CD4-positive, alpha-beta T cell (primary cell): ENCODE data around the gene PTCRA. TPM values are rescaled to one million over a fixed set of nuclear protein-coding genes. Genes with fewer than 3 reads are reported as not detected.

Source experiments
- ATAC-seq: fragments of 200-7000 bp; cut with Tn5 transposase; one replicate; pipeline ENCODE4 v1.10.0; 2022; ENCODE audit warnings: mild to moderate bottlenecking; ENCODE audit not compliant: poor library complexity
- CTCF ChIA-PET: fragments of 350-600 bp; sonication (Branson Sonifier 250); formaldehyde crosslinking; loops from one replicate; lab custom pipeline; 2021; ENCODE audit warnings: antibody characterized with exemption, inconsistent platforms; lab: Charles Lee
- POLR2A ChIA-PET: fragments of 350-600 bp; sonication (Branson Sonifier 250); formaldehyde crosslinking; loops from one replicate; lab custom pipeline; 2021; ENCODE audit warnings: antibody characterized with exemption, inconsistent platforms; lab: Charles Lee
- DNase-seq, 14 experiments: peaks; one replicate each; pipeline ENCODE4 v3.0.0-alpha.2; 2013 to 2020; ENCODE audit warnings: mixed read lengths in 2 of 14
- H3K27ac ChIP-seq, 2 donors: one replicate each; pipeline versions ENCODE4 v1.5.1 to v1.7.0; 2013; ENCODE audit warnings: low read length in 2 of 2, low read depth in 1 of 2, mild to moderate bottlenecking in 1 of 2
- H3K27me3 ChIP-seq, 2 experiments: 1 replicate in 1 of 2; 2 replicates in 1 of 2; pipeline versions ENCODE4 v1.6.1 to v1.7.0; 2013; ENCODE audit warnings: low read length in 2 of 2, control low read depth in 1 of 2, mild to moderate bottlenecking in 1 of 2, moderate library complexity in 1 of 2; ENCODE audit not compliant: insufficient read depth in 2 of 2, control insufficient read depth in 1 of 2
- H3K36me3 ChIP-seq: one replicate; pipeline ENCODE4 v1.6.1; 2013; ENCODE audit warnings: low read length, control low read depth; ENCODE audit not compliant: insufficient read depth
- H3K4me1 ChIP-seq: one replicate; pipeline ENCODE4 v1.6.1; 2013; ENCODE audit warnings: low read length, control low read depth; ENCODE audit not compliant: insufficient read depth
- H3K4me3 ChIP-seq: one replicate; pipeline ENCODE4 v1.5.1; 2013; ENCODE audit warnings: mild to moderate bottlenecking, low read length, moderate library complexity
- H3K9me3 ChIP-seq, 2 experiments: 1 replicate in 1 of 2; 2 replicates in 1 of 2; pipeline versions ENCODE4 v1.6.1 to v1.7.0; 2013; ENCODE audit warnings: low read length in 2 of 2, mild to moderate bottlenecking in 2 of 2, control low read depth in 1 of 2, moderate library complexity in 1 of 2; ENCODE audit not compliant: control insufficient read depth in 1 of 2, insufficient read depth in 1 of 2
- H3K27ac Mint-ChIP-seq: one replicate; pipeline ENCODE4 v1.8.0; 2020; ENCODE audit warnings: mixed read lengths
- H3K27me3 Mint-ChIP-seq: one replicate; pipeline ENCODE4 v1.8.0; 2021; ENCODE audit warnings: mixed read lengths
- H3K36me3 Mint-ChIP-seq: one replicate; pipeline ENCODE4 v1.8.0; 2021; ENCODE audit warnings: low read depth, mixed read lengths
- H3K4me1 Mint-ChIP-seq: one replicate; pipeline ENCODE4 v1.8.0; 2021; ENCODE audit warnings: low read depth, mixed read lengths
- H3K4me3 Mint-ChIP-seq: one replicate; pipeline ENCODE4 v1.8.0; 2020; ENCODE audit warnings: mild to moderate bottlenecking, mixed read lengths
- H3K9me3 Mint-ChIP-seq: one replicate; pipeline ENCODE4 v1.8.0; 2020; ENCODE audit warnings: mixed read lengths
- intact Hi-C, 2 experiments: fragments of 100-400 bp; cut with DNase I in 1 of 2; cut with micrococcal nuclease in 1 of 2; formaldehyde crosslinking; loops; one replicate each; pipeline versions ENCODE4 v1.15.1 to v1.9.0; 2023 to 2025; cut with DNase I, micrococcal nuclease
- total RNA-seq, 174 experiments: library from RNA in 2 of 174; stranded (reverse) in 2 of 174; gene quantifications; one replicate each; pipeline ENCODE4 v1.2.3 and lab custom pipeline; 2021 to 2026
- TF ChIP-seq, protein P1 (sequence below): fragments of 200-600 bp; IDR thresholded peaks from one replicate; pipeline ENCODE4 v1.8.0; 2022; ENCODE audit warnings: antibody characterized with exemption, mild to moderate bottlenecking

PTCRA gene
- total RNA-seq, 2 experiments from 2014 or later = not detected

DNA sequence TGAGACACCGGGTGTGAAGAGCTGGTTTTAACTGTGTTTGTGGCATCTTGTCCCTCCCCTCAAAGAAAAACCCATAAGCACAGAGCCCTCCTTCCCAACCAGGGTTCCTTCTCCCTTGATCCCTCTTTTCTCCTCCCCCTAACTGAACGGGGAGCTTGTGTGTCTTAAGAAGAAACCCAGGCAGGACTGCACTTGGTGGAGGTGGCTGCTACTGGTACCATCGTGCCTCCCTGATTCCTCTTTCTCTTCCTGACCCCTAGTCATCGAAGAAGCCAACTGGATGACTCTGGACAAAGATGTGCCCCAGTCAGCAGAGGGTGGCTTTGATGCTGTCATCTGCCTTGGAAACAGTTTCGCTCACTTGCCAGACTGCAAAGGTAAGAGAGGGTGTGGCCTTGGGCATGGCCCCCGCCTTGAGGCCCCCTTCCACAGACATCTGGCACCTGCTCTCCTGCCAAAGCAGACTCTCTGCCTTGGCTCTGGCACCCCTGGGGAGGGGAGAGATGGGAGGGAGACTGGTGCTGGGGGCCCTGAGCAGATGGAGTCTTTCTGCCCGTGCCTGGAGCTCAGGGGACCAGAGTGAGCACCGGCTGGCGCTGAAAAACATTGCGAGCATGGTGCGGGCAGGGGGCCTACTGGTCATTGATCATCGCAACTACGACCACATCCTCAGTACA is 46.8 kb downstream of the PTCRA start:
- CTCF ChIA-PET = no interaction called here
- no peak overlapping the region for H3K27ac Mint-ChIP-seq
- Histone ChIP-seq H3K36me3 (peaks cover 31% of the 10 kb centered on the region), H3K27ac (no peak overlapping the region), H3K4me3 (no peak overlapping the region), H3K4me1 (peaks cover 15% of the 10 kb centered on the region), H3K27me3 (no peaks in the 10 kb centered on the region), H3K9me3 (no peaks in the 10 kb centered on the region)
- H3K27me3 Mint-ChIP-seq = no peaks in the 10 kb centered on the region
- no peak for DNase-seq
- peaks cover 20% of the 10 kb centered on the region for H3K4me1 Mint-ChIP-seq
- H3K9me3 Mint-ChIP-seq = no peaks in the 10 kb centered on the region
- POLR2A ChIA-PET = interaction anchor here (2.9 kb wide), 1 partner anchor 17 kb away, joined by 18 read pairs; the partner anchor contains the start of gene PEX6
- no peak for ATAC-seq
- intact Hi-C loops = no loop called here
- peak overlapping the region; percentile 38 for H3K4me3 Mint-ChIP-seq
- peaks cover 23% of the 10 kb centered on the region for H3K36me3 Mint-ChIP-seq
- TF ChIP-seq, protein P1, sequence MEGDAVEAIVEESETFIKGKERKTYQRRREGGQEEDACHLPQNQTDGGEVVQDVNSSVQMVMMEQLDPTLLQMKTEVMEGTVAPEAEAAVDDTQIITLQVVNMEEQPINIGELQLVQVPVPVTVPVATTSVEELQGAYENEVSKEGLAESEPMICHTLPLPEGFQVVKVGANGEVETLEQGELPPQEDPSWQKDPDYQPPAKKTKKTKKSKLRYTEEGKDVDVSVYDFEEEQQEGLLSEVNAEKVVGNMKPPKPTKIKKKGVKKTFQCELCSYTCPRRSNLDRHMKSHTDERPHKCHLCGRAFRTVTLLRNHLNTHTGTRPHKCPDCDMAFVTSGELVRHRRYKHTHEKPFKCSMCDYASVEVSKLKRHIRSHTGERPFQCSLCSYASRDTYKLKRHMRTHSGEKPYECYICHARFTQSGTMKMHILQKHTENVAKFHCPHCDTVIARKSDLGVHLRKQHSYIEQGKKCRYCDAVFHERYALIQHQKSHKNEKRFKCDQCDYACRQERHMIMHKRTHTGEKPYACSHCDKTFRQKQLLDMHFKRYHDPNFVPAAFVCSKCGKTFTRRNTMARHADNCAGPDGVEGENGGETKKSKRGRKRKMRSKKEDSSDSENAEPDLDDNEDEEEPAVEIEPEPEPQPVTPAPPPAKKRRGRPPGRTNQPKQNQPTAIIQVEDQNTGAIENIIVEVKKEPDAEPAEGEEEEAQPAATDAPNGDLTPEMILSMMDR = no peak

DNA sequence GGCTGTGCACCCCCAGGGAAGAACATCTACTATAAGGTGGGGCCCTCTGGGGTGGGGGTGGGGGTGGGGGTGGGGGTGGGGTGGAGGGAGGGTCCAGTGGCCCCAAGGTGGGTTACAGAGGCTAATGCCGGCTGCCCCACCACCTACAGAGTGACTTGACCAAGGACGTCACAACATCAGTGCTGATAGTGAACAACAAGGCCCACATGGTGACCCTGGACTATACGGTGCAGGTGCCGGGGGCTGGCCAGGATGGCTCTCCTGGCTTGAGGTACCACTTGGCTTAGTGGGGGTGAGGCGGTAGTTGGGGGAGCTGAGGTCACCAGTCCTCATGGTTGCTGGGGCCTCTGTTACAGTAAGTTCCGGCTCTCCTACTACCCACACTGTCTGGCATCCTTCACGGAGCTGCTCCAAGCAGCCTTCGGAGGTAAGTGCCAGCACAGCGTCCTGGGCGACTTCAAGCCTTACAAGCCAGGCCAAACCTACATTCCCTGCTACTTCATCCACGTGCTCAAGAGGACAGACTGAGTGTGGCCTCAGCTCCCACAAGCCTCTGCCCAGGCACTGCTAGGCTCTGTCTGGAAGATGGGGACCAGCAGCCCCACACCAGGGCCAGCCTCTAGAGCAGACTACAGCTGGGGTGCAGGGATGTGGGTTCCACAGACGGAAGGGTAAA is 47.5 kb downstream of the PTCRA start:
- TF ChIP-seq, protein P1 = no peak
- ATAC-seq = no peak
- H3K4me1 ChIP-seq = peaks cover 15% of the 10 kb centered on the region
- Mint-ChIP-seq H3K9me3 (no peaks in the 10 kb centered on the region), H3K4me3 (no peak overlapping the region), H3K36me3 (peaks cover 23% of the 10 kb centered on the region), H3K4me1 (peaks cover 20% of the 10 kb centered on the region), H3K27ac (no peak overlapping the region), H3K27me3 (no peaks in the 10 kb centered on the region)
- H3K4me3 ChIP-seq = no peak overlapping the region
- H3K27ac ChIP-seq = no peak overlapping the region
- DNase-seq = no peak
- H3K27me3 ChIP-seq = no peaks in the 10 kb centered on the region
- no peaks in the 10 kb centered on the region for H3K9me3 ChIP-seq
- intact Hi-C loops = no loop called here
- CTCF ChIA-PET = no interaction called here
- POLR2A ChIA-PET = interaction anchor here (1.6 kb wide), 1 partner anchor 51 kb away, joined by 5 read pairs; the partner anchor contains the start of genes KLHDC3 and MEA1
- peaks cover 35% of the 10 kb centered on the region for H3K36me3 ChIP-seq

- H3K4me1 ChIP-seq = peaks cover 15% of the 10 kb centered on the region
- peaks cover 30% of the 10 kb centered on the region for H3K36me3 Mint-ChIP-seq
- H3K4me1 Mint-ChIP-seq = peaks cover 20% of the 10 kb centered on the region
- no peaks in the 10 kb centered on the region for H3K27me3 Mint-ChIP-seq
- ATAC-seq = no peak
- intact Hi-C loops = no loop called here
- peaks cover 43% of the 10 kb centered on the region for H3K36me3 ChIP-seq
- H3K9me3 ChIP-seq = no peaks in the 10 kb centered on the region
- H3K27ac Mint-ChIP-seq = no peak overlapping the region
- no peak overlapping the region for H3K27ac ChIP-seq
- TF ChIP-seq, protein P1 = no peak
- POLR2A ChIA-PET = interaction anchor here (1.6 to 1.9 kb wide), 2 partner anchors 15 to 50 kb away, joined by 5 to 9 read pairs; partner anchors contain the start of genes KLHDC3, MEA1 and PEX6
- H3K27me3 ChIP-seq = no peaks in the 10 kb centered on the region
- DNase-seq = peak in 8 of 14 experiments; percentile 16 to 65 (median 34)
- no peaks in the 10 kb centered on the region for H3K9me3 Mint-ChIP-seq
- H3K4me3 Mint-ChIP-seq = no peak overlapping the region
- CTCF ChIA-PET = no interaction called here
- no peak overlapping the region for H3K4me3 ChIP-seq
Measured at GRCh38 chr6:42963855-42964605, 48.2 kb downstream of the PTCRA start.
